Measurements from ENCODE around the gene CHRNG. TPM values are rescaled to one million over a fixed set of nuclear protein-coding genes. Genes with fewer than 3 reads are reported as not detected.

CHRNG gene
- total RNA-seq, 1 experiment from 2014 or later, result not detected

- peak overlapping the region; percentile 38 for H3K4me3 ChIP-seq (ENCODE audit: low read depth, low read length)
- DNase-seq, result peak in 1 of 2 experiments; percentile 39
- H3K4me1 ChIP-seq, result no peaks in the 10 kb centered on the region
- intact Hi-C loops (cut with micrococcal nuclease; ENCODE audit: unreplicated experiment), result no loop called here
- peak overlapping the region; percentile 55 for H3K4me3 Mint-ChIP-seq (ENCODE audit: unreplicated experiment)
- ChIA-PET CTCF (no interaction called here), POLR2A (no interaction called here)
- no peak for TF ChIP-seq CTCF (IDR thresholded peaks at IDR 0.05; ENCODE audit: insufficient read depth in 1 of 2, low read depth in 1 of 2, low read length in 1 of 2, severe bottlenecking in 1 of 2, unreplicated experiment in 1 of 2)
- no TSS peak for BruUV-seq (replicated peaks)
- no peaks in the 10 kb centered on the region for H3K36me3 ChIP-seq (ENCODE audit: control insufficient read depth, insufficient read depth, low read length)
- no peaks in the 10 kb centered on the region for H3K36me3 Mint-ChIP-seq (ENCODE audit: insufficient read depth, unreplicated experiment)
- no peaks in the 10 kb centered on the region for H3K9me3 ChIP-seq
- no peak overlapping the region for H3K27ac Mint-ChIP-seq (ENCODE audit: unreplicated experiment)
- H3K4me1 Mint-ChIP-seq (ENCODE audit: low read depth, unreplicated experiment), result no peaks in the 10 kb centered on the region
- no peaks in the 10 kb centered on the region for H3K27me3 ChIP-seq (replicated peaks; ENCODE audit: control insufficient read depth, insufficient read depth, low read length)
- no peaks in the 10 kb centered on the region for H3K9me3 Mint-ChIP-seq (ENCODE audit: unreplicated experiment)
- no peaks in the 10 kb centered on the region for H3K27me3 Mint-ChIP-seq (ENCODE audit: insufficient read depth, unreplicated experiment)
Observed at GRCh38 chr2:232502911-232503808, 36.3 kb upstream of the CHRNG start.

GRCh38 chr2:232503809-232504323 lies 35.6 kb upstream of the CHRNG start:
- H3K36me3 Mint-ChIP-seq (ENCODE audit: insufficient read depth, unreplicated experiment), result no peaks in the 10 kb centered on the region
- BruUV-seq (replicated peaks), result no TSS peak
- no peak overlapping the region for H3K27ac Mint-ChIP-seq (ENCODE audit: unreplicated experiment)
- POLR2A ChIA-PET, result no interaction called here
- peak overlapping the region; percentile 55 for H3K4me3 Mint-ChIP-seq (ENCODE audit: unreplicated experiment)
- H3K27me3 Mint-ChIP-seq (ENCODE audit: insufficient read depth, unreplicated experiment), result no peaks in the 10 kb centered on the region
- no peaks in the 10 kb centered on the region for H3K9me3 Mint-ChIP-seq (ENCODE audit: unreplicated experiment)
- Histone ChIP-seq H3K27me3 (replicated peaks; ENCODE audit: control insufficient read depth, insufficient read depth, low read length) (no peaks in the 10 kb centered on the region), H3K9me3 (no peaks in the 10 kb centered on the region), H3K36me3 (ENCODE audit: control insufficient read depth, insufficient read depth, low read length) (no peaks in the 10 kb centered on the region), H3K4me1 (no peaks in the 10 kb centered on the region), H3K4me3 (ENCODE audit: low read depth, low read length) (peak overlapping the region; percentile 38)
- no peaks in the 10 kb centered on the region for H3K4me1 Mint-ChIP-seq (ENCODE audit: low read depth, unreplicated experiment)
- intact Hi-C loops (cut with micrococcal nuclease; ENCODE audit: unreplicated experiment), result no loop called here
- CTCF ChIA-PET, result no interaction called here
- DNase-seq, result no peak
- no peak for TF ChIP-seq CTCF (IDR thresholded peaks at IDR 0.05; ENCODE audit: insufficient read depth in 1 of 2, low read depth in 1 of 2, low read length in 1 of 2, severe bottlenecking in 1 of 2, unreplicated experiment in 1 of 2)

GRCh38 chr2:232504438-232504837 lies 35.1 kb upstream of the CHRNG start:
- H3K4me3 Mint-ChIP-seq (ENCODE audit: unreplicated experiment), result no peak overlapping the region
- H3K27me3 ChIP-seq (replicated peaks; ENCODE audit: control insufficient read depth, insufficient read depth, low read length), result no peaks in the 10 kb centered on the region
- DNase-seq, result no peak
- intact Hi-C loops (cut with micrococcal nuclease; ENCODE audit: unreplicated experiment), result no loop called here
- ChIA-PET CTCF (no interaction called here), POLR2A (no interaction called here)
- H3K4me1 ChIP-seq, result no peaks in the 10 kb centered on the region
- H3K36me3 Mint-ChIP-seq (ENCODE audit: insufficient read depth, unreplicated experiment), result no peaks in the 10 kb centered on the region
- no TSS peak for BruUV-seq (replicated peaks)
- H3K27ac Mint-ChIP-seq (ENCODE audit: unreplicated experiment), result no peak overlapping the region
- no peaks in the 10 kb centered on the region for H3K9me3 ChIP-seq
- H3K4me3 ChIP-seq (ENCODE audit: low read depth, low read length), result no peak overlapping the region
- no peaks in the 10 kb centered on the region for H3K27me3 Mint-ChIP-seq (ENCODE audit: insufficient read depth, unreplicated experiment)
- H3K36me3 ChIP-seq (ENCODE audit: control insufficient read depth, insufficient read depth, low read length), result no peaks in the 10 kb centered on the region
- H3K9me3 Mint-ChIP-seq (ENCODE audit: unreplicated experiment), result no peaks in the 10 kb centered on the region
- TF ChIP-seq CTCF (IDR thresholded peaks at IDR 0.05; ENCODE audit: insufficient read depth in 1 of 2, low read depth in 1 of 2, low read length in 1 of 2, severe bottlenecking in 1 of 2, unreplicated experiment in 1 of 2), result no peak
- H3K4me1 Mint-ChIP-seq (ENCODE audit: low read depth, unreplicated experiment), result no peaks in the 10 kb centered on the region
